ENCODE data around the gene SLC26A9. TPM values are rescaled to one million over a fixed set of nuclear protein-coding genes. Genes with fewer than 3 reads are reported as not detected.

The SLC26A9 gene
- total and polyA plus RNA-seq, 2 experiments from 2014 or later, result not detected

- H3K36me3 ChIP-seq (ENCODE audit: insufficient read depth), result no peaks in the 10 kb centered on the region
- peaks cover 7% of the 10 kb centered on the region; the same call in 2 of the 3 replicates for H3K9me3 Mint-ChIP-seq
- H3K4me3 ChIP-seq, result no peak overlapping the region
- H3K4me3 Mint-ChIP-seq, result no peak overlapping the region
- H3K27me3 Mint-ChIP-seq (ENCODE audit: insufficient read depth, low read depth, poor library complexity), result peaks cover 9% of the 10 kb centered on the region
- peaks cover 10% of the 10 kb centered on the region; the same call in 1 of the 2 replicates for H3F3A ChIP-seq (replicated peaks; ENCODE audit: low read depth)
- H3K27ac ChIP-seq (ENCODE audit: low read depth), result no peak overlapping the region
- DNase-seq (ENCODE audit: low spot score), result no peak
- H3K4me2 ChIP-seq, result no peak overlapping the region
- no peaks in the 10 kb centered on the region for H3K27me3 ChIP-seq (ENCODE audit: insufficient read depth)
- no peak for TF ChIP-seq REST (IDR thresholded peaks at IDR 0.05; ENCODE audit: unreplicated experiment)
- TF ChIP-seq ZNF114 (CRISPR knock-in tag; IDR thresholded peaks at IDR 0.05), result no peak
- TF ChIP-seq JUNB (IDR thresholded peaks at IDR 0.05; ENCODE audit: unreplicated experiment), result no peak
- no peak for TF ChIP-seq POLR2AphosphoS5 (IDR thresholded peaks at IDR 0.05; ENCODE audit: low read depth)
- no peak for TF ChIP-seq EZH2phosphoT487 (IDR thresholded peaks at IDR 0.05; ENCODE audit: unreplicated experiment)
- TF ChIP-seq STAT1 (IDR thresholded peaks at IDR 0.05; ENCODE audit: unreplicated experiment), result no peak
- no peak for TF ChIP-seq ETS1 (IDR thresholded peaks at IDR 0.05)
- no peak for TF ChIP-seq ZNF331 (CRISPR knock-in tag; IDR thresholded peaks at IDR 0.05; ENCODE audit: low read depth)
- no peak for TF ChIP-seq CREB1 (CRISPR knock-in tag; IDR thresholded peaks at IDR 0.05; ENCODE audit: low read depth)
- TF ChIP-seq NANOG (IDR thresholded peaks at IDR 0.05; ENCODE audit: borderline replicate concordance), result no peak
- TF ChIP-seq CTCF (conservative IDR thresholded peaks at IDR 0.05; ENCODE audit: low read depth in 2 of 2), result no peak
- no peak for TF ChIP-seq EZH2 (IDR thresholded peaks at IDR 0.05; ENCODE audit: low read depth, unreplicated experiment)
- no peak for TF ChIP-seq ZNF462 (CRISPR knock-in tag; IDR thresholded peaks at IDR 0.05)
- H3K4me1 ChIP-seq (ENCODE audit: insufficient read depth), result no peaks in the 10 kb centered on the region
- no peaks in the 10 kb centered on the region for H3K9me2 ChIP-seq (ENCODE audit: insufficient read depth)
- no peaks in the 10 kb centered on the region for H4K20me1 ChIP-seq (replicated peaks; ENCODE audit: insufficient read depth)
- H3K4me1 Mint-ChIP-seq, result peaks cover 2% of the 10 kb centered on the region; the same call in 2 of the 3 replicates
- no peak for ATAC-seq
- H3K27ac Mint-ChIP-seq, result no peak overlapping the region
- H2AFZ ChIP-seq, result no peak overlapping the region
- no peaks in the 10 kb centered on the region for H3K79me2 ChIP-seq (replicated peaks; ENCODE audit: insufficient read depth)
- H3K36me3 Mint-ChIP-seq (ENCODE audit: low read depth), result no peaks in the 10 kb centered on the region; the same call in 2 of the 3 replicates
Observed at GRCh38 chr1:205973377-205974232, 30.3 kb upstream of the SLC26A9 start.

Measured in GM23338 (cell line).